Measurements from ENCODE around the gene ATG4A. TPM values are rescaled to one million over a fixed set of nuclear protein-coding genes. Genes with fewer than 3 reads are reported as not detected.

ATG4A gene
- total and polyA plus RNA-seq, 2 of the 8 experiments (the other 6 are each of a cell fraction or from before 2014, with no cell fraction given) = 1.2 to 2.0 TPM

GRCh38 chrX:108160309-108160708 lies 68.7 kb downstream of the ATG4A start:
- H3K9ac ChIP-seq (replicated peaks in 1 of 4; ENCODE audit: extremely low read depth in 1 of 4, low read depth in 3 of 4, low read length in 3 of 4) = no peak overlapping the region
- no peaks in the 10 kb centered on the region for H3K9me3 ChIP-seq (ENCODE audit: insufficient read depth in 2 of 2, low read depth in 1 of 2, low read length in 1 of 2)
- H3K18ac ChIP-seq (ENCODE audit: extremely low read depth, low read length) = no peak overlapping the region
- H3K27ac ChIP-seq (ENCODE audit: low read depth, low read length) = no peak overlapping the region
- no peak overlapping the region for H3K56ac ChIP-seq (replicated peaks; ENCODE audit: insufficient read length, low read depth, low read length)
- H3K79me1 ChIP-seq (ENCODE audit: low read depth, low read length) = no peaks in the 10 kb centered on the region
- no peak for DNase-seq (ENCODE audit: low read depth in 1 of 2, low spot score in 2 of 2)
- TF ChIP-seq ZNF274 (IDR thresholded peaks at IDR 0.05; ENCODE audit: borderline replicate concordance, extremely low read depth, low read length) = no peak
- TF ChIP-seq KDM4A (IDR thresholded peaks at IDR 0.05; ENCODE audit: low read depth, low read length, severe bottlenecking) = no peak
- TF ChIP-seq SIRT6 (IDR thresholded peaks at IDR 0.05; ENCODE audit: low read length) = no peak
- no peak for TF ChIP-seq SP1 (IDR thresholded peaks at IDR 0.05; ENCODE audit: low read depth, low read length)
- TF ChIP-seq GTF2F1 (IDR thresholded peaks at IDR 0.05; ENCODE audit: borderline replicate concordance, low read depth, low read length) = no peak
- no peak for TF ChIP-seq MAX (IDR thresholded peaks at IDR 0.05)
- H3K14ac ChIP-seq (ENCODE audit: insufficient read length) = no peak overlapping the region
- H2BK5ac ChIP-seq (ENCODE audit: low read depth, low read length) = no peak overlapping the region
- no peaks in the 10 kb centered on the region for H3K23me2 ChIP-seq (ENCODE audit: low read depth, low read length)
- no peak overlapping the region for H3K4me3 ChIP-seq (ENCODE audit: extremely low read depth in 1 of 4, insufficient read depth in 2 of 4, low read depth in 3 of 4, low read length in 4 of 4)
- H2BK20ac ChIP-seq (ENCODE audit: low read length) = no peak overlapping the region
- 96% methylated on average over 5 of the region's 5 CpGs; no CpG with 5 or more reads in 1 of the 2 experiments for WGBS, 2 experiments (ENCODE audit: extremely low coverage in 1 of 2, insufficient coverage in 1 of 2, insufficient read length in 1 of 2, insufficient replicate concordance in 2 of 2, low coverage in 1 of 2, low lambda C conversion rate in 2 of 2, missing lambda C conversion rate in 1 of 2)
- ChIA-PET CTCF (ENCODE audit: partially characterized antibody) (interaction anchor here (1.0 to 1.3 kb wide), 2 partner anchors 17 to 39 kb away, joined by 3 to 4 read pairs; no protein-coding TSS in a partner anchor), POLR2A (ENCODE audit: partially characterized antibody) (no interaction called here)
- no peak overlapping the region for H2BK15ac ChIP-seq (ENCODE audit: low read length)
- H2BK120ac ChIP-seq (replicated peaks; ENCODE audit: low read depth, low read length) = no peak overlapping the region
- no peak overlapping the region for H2AFZ ChIP-seq (ENCODE audit: low read length)
- no peaks in the 10 kb centered on the region for H4K20me1 ChIP-seq (replicated peaks in 1 of 2; ENCODE audit: control insufficient read depth in 1 of 2, insufficient read depth in 2 of 2, low read length in 2 of 2)
- no peak overlapping the region for H3K4me2 ChIP-seq (ENCODE audit: insufficient read depth in 1 of 2, low read depth in 2 of 2, low read length in 2 of 2)
- H4K8ac ChIP-seq (ENCODE audit: extremely low read depth, insufficient read depth, low read length) = no peak overlapping the region
- no peak overlapping the region for H2BK12ac ChIP-seq (ENCODE audit: low read depth, low read length)
- no peaks in the 10 kb centered on the region for H3K4me1 ChIP-seq (replicated peaks in 1 of 4; ENCODE audit: control insufficient read depth in 3 of 4, insufficient read depth in 4 of 4, low read length in 3 of 4)
- H3K27me3 ChIP-seq (replicated peaks in 1 of 4; ENCODE audit: control insufficient read depth in 3 of 4, extremely low read depth in 1 of 4, insufficient read depth in 3 of 4, low read length in 3 of 4) = no peaks in the 10 kb centered on the region
- no peak overlapping the region for H4K5ac ChIP-seq (ENCODE audit: insufficient read length, low read depth, low read length)
- no peak for FAIRE-seq
- no peak overlapping the region for H3K23ac ChIP-seq (ENCODE audit: insufficient read length)
- no peak overlapping the region for H4K91ac ChIP-seq (replicated peaks; ENCODE audit: insufficient read length, low read length)
- no peaks in the 10 kb centered on the region for H3K79me2 ChIP-seq (ENCODE audit: control insufficient read depth in 1 of 2, insufficient read depth in 2 of 2, low read length in 2 of 2)
- H2AK5ac ChIP-seq (ENCODE audit: low read depth, low read length) = no peak overlapping the region
- no peaks in the 10 kb centered on the region for H3K36me3 ChIP-seq (ENCODE audit: control insufficient read depth in 2 of 4, insufficient read depth in 4 of 4, low read length in 3 of 4)
- H3K4ac ChIP-seq (replicated peaks; ENCODE audit: insufficient read length, low read depth, low read length) = no peak overlapping the region

Measured in H1 (cell line).